ENCODE results near the gene RABEP1.

DNA sequence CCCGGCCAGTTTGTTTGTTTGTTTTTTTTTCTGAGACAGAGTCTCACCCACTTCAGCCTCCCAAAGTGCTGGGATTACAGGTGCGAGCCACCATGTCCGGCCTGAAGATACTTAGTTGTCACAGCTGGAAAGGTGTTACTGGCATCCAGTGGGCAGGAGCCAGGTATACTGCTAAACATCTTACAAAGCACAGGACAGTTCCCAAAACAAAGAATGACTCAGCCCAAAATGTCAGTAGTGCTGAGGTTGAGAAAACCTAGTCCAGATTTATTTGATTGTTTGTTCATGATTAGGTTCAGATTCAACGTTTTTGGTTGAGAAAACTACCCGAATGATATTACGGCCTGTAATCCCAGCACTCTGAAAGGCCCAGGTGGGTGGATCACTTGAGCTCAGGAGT is 18.6 kb upstream of the RABEP1 start:
- TF ChIP-seq POLR2AphosphoS5 (IDR thresholded peaks at IDR 0.05), result no peak
- TF ChIP-seq CTCF (IDR thresholded peaks at IDR 0.05), result no peak
- TF ChIP-seq POLR2A (IDR thresholded peaks at IDR 0.05), result no peak
- no peak for TF ChIP-seq EP300 (IDR thresholded peaks at IDR 0.05)
